Activated T-cell treated with anti-CD3 and anti-CD28 coated beads, Interleukin-2, amount 50 U/mL, for 72 hours (primary cell): ENCODE measurements around the gene DYRK1A. TPM values are rescaled to one million over a fixed set of nuclear protein-coding genes. Genes with fewer than 3 reads are reported as not detected.

Source experiments
- ATAC-seq, 2 donors: fragments of 150-1000 bp; cut with Tn5 transposase; replicated peaks in 1 of 2; 2 replicates each; pipeline ENCODE4 v1.10.0; 2021; ENCODE audit warnings: moderate library complexity in 2 of 2, mild to moderate bottlenecking in 1 of 2
- DNase-seq, 2 donors: peaks; one replicate each; pipeline ENCODE4 v3.0.0; 2021 to 2022; ENCODE audit warnings: mixed read lengths in 1 of 2
- H3K27ac Mint-ChIP-seq: one replicate; pipeline ENCODE4 v1.8.0; 2022; ENCODE audit warnings: mild to moderate bottlenecking, moderate library complexity, mixed read lengths
- H3K27me3 Mint-ChIP-seq: one replicate; pipeline ENCODE4 v1.8.0; 2022; ENCODE audit warnings: low read depth, mixed read lengths
- H3K36me3 Mint-ChIP-seq, 2 donors: one replicate each; pipeline ENCODE4 v1.8.0; 2022; ENCODE audit warnings: mixed read lengths in 2 of 2, mild to moderate bottlenecking in 1 of 2; ENCODE audit not compliant: insufficient read depth in 2 of 2
- H3K4me1 Mint-ChIP-seq: one replicate; pipeline ENCODE4 v1.8.0; 2022; ENCODE audit warnings: low read depth, mixed read lengths
- H3K4me3 Mint-ChIP-seq, 2 donors: one replicate each; pipeline ENCODE4 v1.8.0; 2022; ENCODE audit warnings: mild to moderate bottlenecking in 2 of 2, mixed read lengths in 2 of 2, moderate library complexity in 2 of 2
- H3K9me3 Mint-ChIP-seq, 2 donors: one replicate each; pipeline ENCODE4 v1.8.0; 2022; ENCODE audit warnings: mixed read lengths in 2 of 2
- total RNA-seq, 2 donors: library from RNA; stranded (reverse); gene quantifications; one replicate each; pipeline ENCODE4 v1.2.3, GENCODE V29; 2022

Gene DYRK1A
- total RNA-seq, 2 donors from 2014 or later, result 82.9 to 85.0 TPM

GRCh38 chr21:37564924-37565529 lies 198.5 kb downstream of the DYRK1A start:
- Mint-ChIP-seq H3K27ac (peak overlapping the region; percentile 75), H3K36me3 (no peaks in the 10 kb centered on the region), H3K4me3 (peak overlapping the region; percentile 95 to 97), H3K9me3 (no peaks in the 10 kb centered on the region), H3K27me3 (no peaks in the 10 kb centered on the region), H3K4me1 (peaks cover 26% of the 10 kb centered on the region)
- ATAC-seq (no peak), DNase-seq (no peak)

DNA sequence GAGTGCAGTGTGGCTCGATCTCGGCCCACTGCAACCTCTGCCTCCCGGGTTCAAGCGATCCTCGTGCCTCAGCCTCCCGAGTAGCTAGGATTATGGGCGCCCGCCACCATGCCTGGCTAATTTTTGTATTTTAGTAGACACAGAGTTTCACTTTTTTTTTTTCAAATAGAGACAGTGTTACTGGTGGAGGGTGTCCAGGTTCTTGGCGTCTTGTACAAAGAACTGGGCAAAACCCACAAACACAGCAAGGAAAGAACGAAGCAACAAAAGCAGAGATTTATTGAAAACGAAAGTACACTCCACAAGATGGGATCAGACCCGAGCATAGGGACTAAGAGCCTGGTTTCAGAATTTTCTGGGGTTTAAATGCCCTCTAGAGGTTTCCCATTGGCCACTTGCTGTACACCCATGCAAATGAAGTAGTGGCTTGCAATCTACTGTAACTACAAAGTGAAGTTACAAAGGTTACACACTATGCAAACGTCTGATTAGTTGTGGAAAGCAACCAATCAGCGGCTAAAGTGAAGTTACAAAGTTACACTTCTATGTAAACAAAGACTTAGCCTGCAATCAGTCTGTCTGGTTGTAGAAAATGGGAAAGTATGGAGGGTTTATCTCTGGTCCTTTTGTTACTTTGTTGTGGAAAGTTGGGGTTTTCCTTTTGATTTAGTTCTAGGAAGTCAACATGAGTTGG lies 199.1 kb downstream of the DYRK1A start:
- DNase-seq (no peak), ATAC-seq (no peak)
- Mint-ChIP-seq H3K36me3 (no peaks in the 10 kb centered on the region), H3K27ac (peak overlapping the region; percentile 75), H3K4me1 (peaks cover 26% of the 10 kb centered on the region), H3K27me3 (no peaks in the 10 kb centered on the region), H3K4me3 (peak overlapping the region; percentile 95 to 97), H3K9me3 (no peaks in the 10 kb centered on the region)

- no peak for ATAC-seq
- DNase-seq, result no peak
- Mint-ChIP-seq H3K36me3 (no peaks in the 10 kb centered on the region), H3K4me3 (no peak overlapping the region), H3K4me1 (peaks cover 26% of the 10 kb centered on the region), H3K27ac (no peak overlapping the region), H3K27me3 (no peaks in the 10 kb centered on the region), H3K9me3 (no peaks in the 10 kb centered on the region)
Measured at GRCh38 chr21:37566790-37567615, 200.4 kb downstream of the DYRK1A start.

DNA sequence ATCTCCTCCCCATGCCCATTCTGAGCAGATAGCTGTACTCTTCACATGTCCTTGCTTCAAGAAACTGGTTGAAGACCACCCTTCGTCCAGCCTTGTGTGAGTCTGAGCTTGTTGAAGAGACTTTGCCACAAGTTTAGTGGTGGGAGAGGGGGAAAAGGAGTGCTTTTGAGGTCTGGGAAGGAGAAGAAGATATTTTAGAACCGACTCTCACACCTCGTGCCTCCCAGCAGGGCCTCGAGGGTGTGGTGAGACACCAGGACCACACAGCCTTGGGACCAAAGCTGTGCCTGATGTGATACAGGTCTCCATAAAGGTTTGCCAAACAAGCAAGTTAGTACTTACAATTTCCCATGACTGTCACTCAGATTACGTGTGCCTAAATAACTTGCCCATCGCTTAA lies 201.8 kb downstream of the DYRK1A start:
- no peak overlapping the region for H3K4me3 Mint-ChIP-seq
- no peaks in the 10 kb centered on the region for H3K27me3 Mint-ChIP-seq
- peaks cover 19% of the 10 kb centered on the region for H3K4me1 Mint-ChIP-seq
- no peaks in the 10 kb centered on the region for H3K9me3 Mint-ChIP-seq
- ATAC-seq (no peak), DNase-seq (no peak)
- no peaks in the 10 kb centered on the region for H3K36me3 Mint-ChIP-seq
- no peak overlapping the region for H3K27ac Mint-ChIP-seq

GRCh38 chr21:37568916-37569315 lies 202.3 kb downstream of the DYRK1A start:
- no peaks in the 10 kb centered on the region for H3K27me3 Mint-ChIP-seq

DNA sequence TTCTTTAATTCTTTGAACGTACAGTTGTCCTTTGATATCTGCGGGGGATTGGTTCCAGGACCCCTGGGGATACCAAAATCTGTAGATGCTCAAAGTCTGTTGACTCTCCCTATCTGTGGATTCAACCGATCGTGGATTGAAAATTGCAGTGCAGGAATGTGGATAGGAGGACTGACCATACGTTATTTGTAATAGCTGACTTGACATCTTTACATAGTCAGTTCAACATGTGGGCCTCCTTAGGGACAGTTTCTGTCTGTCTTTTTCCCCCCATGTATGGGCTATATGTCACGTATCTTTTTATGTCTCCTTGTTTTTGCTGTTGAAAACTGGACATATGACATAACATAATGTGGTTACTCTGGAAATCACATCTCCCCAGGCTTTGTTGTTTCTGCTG lies 204.9 kb downstream of the DYRK1A start:
- ATAC-seq (no peak), DNase-seq (no peak)
- H3K9me3 Mint-ChIP-seq, result no peaks in the 10 kb centered on the region
- no peaks in the 10 kb centered on the region for H3K27me3 Mint-ChIP-seq
- H3K36me3 Mint-ChIP-seq, result no peaks in the 10 kb centered on the region
- no peaks in the 10 kb centered on the region for H3K4me1 Mint-ChIP-seq
- no peak overlapping the region for H3K4me3 Mint-ChIP-seq
- no peak overlapping the region for H3K27ac Mint-ChIP-seq

More at GRCh38 chr21:37568916-37569315, 202.3 kb downstream of the DYRK1A start:
- H3K27ac Mint-ChIP-seq, result no peak overlapping the region
- no peaks in the 10 kb centered on the region for H3K36me3 Mint-ChIP-seq
- H3K4me3 Mint-ChIP-seq, result no peak overlapping the region
- peaks cover 19% of the 10 kb centered on the region for H3K4me1 Mint-ChIP-seq
- no peak for DNase-seq
- no peaks in the 10 kb centered on the region for H3K9me3 Mint-ChIP-seq
- ATAC-seq, result no peak

DNA sequence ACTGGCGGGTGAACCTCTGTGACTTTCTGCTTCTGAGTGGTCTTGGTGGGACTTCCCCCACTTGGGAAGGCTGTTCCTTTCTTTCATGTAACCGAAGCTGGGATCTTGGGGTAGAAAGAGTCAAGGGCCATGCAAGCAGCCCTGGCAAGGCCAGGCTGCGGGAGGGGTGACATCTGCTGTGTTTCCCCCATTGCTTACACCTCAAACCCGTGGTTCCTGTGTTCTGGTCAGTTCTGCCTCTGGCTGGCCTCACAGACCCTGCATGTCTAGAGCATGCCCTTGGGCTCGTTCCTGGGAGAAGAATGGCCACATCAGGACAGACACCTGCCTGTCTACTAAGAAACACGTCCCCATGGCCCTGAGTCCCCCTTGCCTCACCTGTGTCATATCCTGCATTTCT lies 207.7 kb downstream of the DYRK1A start:
- H3K4me1 Mint-ChIP-seq, result no peaks in the 10 kb centered on the region
- peaks cover 3% of the 10 kb centered on the region in 2 donors for H3K36me3 Mint-ChIP-seq
- peaks cover 3% of the 10 kb centered on the region for H3K27me3 Mint-ChIP-seq
- H3K9me3 Mint-ChIP-seq, result no peaks in the 10 kb centered on the region
- H3K4me3 Mint-ChIP-seq, result no peak overlapping the region
- DNase-seq (no peak), ATAC-seq (no peak)
- no peak overlapping the region for H3K27ac Mint-ChIP-seq

GRCh38 chr21:37574751-37575150 lies 208.2 kb downstream of the DYRK1A start:
- DNase-seq, result no peak
- Mint-ChIP-seq H3K36me3 (peaks cover 3 to 6% of the 10 kb centered on the region in 2 donors), H3K27ac (no peak overlapping the region), H3K9me3 (peaks cover 0 to 2% of the 10 kb centered on the region in 2 donors), H3K4me3 (no peak overlapping the region), H3K4me1 (no peaks in the 10 kb centered on the region), H3K27me3 (peaks cover 6% of the 10 kb centered on the region)
- no peak for ATAC-seq

DNA sequence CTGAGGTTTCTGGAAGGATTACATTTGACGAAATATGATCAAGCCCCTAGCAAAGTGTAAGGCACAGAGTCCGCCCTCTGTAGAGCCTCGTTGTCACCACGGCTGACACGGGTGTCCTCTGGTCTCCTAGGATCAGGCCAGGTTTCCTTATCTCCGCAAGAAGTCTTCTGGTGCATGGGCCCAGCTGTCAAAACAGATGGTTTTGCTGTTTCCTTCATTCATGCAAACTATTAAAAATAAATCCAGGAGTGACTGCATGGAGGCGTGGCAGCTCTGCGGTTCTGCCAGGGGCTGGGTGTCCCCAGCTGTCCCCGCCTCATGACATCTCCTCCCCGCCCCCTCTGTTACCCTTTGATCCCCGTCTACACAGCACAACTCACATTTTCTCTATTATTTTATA lies 209.0 kb downstream of the DYRK1A start:
- DNase-seq, result no peak
- ATAC-seq, result no peak

More for the DNA sequence above, 209.0 kb downstream of the DYRK1A start:
- peaks cover 3 to 6% of the 10 kb centered on the region in 2 donors for H3K36me3 Mint-ChIP-seq
- peaks cover 9% of the 10 kb centered on the region for H3K27me3 Mint-ChIP-seq
- H3K4me1 Mint-ChIP-seq, result no peaks in the 10 kb centered on the region
- H3K4me3 Mint-ChIP-seq, result no peak overlapping the region
- peaks cover 0 to 2% of the 10 kb centered on the region in 2 donors for H3K9me3 Mint-ChIP-seq
- H3K27ac Mint-ChIP-seq, result no peak overlapping the region

Other genes starting within 250 kb of the DYRK1A start
- 10 to 100 TPM; 70.5 to 74.7 TPM for gene VPS26C, start 99.4 kb upstream of the DYRK1A start, total RNA-seq